ENCODE data around the gene ESYT2. TPM values are rescaled to one million over a fixed set of nuclear protein-coding genes. Genes with fewer than 3 reads are reported as not detected.

The ESYT2 gene
- total RNA-seq, 4 donors from 2014 or later, result 68.3 to 95.8 (median 82.6) TPM

DNA sequence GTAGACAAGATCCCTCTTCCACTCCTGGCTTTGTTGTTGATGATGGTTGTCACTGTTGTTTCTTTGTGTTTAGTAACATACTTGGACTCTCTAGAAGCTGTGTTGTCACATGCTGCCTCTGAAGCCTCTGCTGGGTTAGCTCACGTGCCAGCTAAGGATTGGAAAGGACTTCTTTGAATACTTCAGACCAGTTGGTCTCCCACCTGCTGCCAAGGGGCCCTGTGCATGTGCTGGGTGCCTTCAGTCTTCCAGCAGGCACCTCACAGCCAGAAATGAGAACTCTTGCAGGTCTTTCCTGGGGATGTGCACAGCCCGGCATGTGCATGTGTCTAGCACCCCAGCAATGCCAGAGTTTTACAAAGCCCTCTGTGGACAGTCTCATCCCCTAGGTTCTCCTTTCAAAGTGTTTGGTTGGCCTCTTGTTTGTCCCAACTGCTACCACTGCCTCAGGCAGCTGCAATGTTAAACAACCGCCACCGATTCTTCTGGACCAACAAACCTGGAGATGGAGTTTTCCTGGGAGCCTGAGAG, 103.0 kb downstream of the ESYT2 start:
- Histone ChIP-seq H3K36me3 (peaks cover 19% of the 10 kb centered on the region), H3K4me3 (no peak overlapping the region), H3K27me3 (no peaks in the 10 kb centered on the region), H3K27ac (no peak overlapping the region), H3K9me3 (no peaks in the 10 kb centered on the region), H3K4me1 (no peaks in the 10 kb centered on the region)
- DNase-seq (ENCODE audit: low spot score in 2 of 2), result no peak
- TF ChIP-seq POLR2AphosphoS5 (IDR thresholded peaks at IDR 0.05) (no peak), EP300 (IDR thresholded peaks at IDR 0.05) (no peak), POLR2A (IDR thresholded peaks at IDR 0.05) (no peak)
- TF ChIP-seq, protein P1, sequence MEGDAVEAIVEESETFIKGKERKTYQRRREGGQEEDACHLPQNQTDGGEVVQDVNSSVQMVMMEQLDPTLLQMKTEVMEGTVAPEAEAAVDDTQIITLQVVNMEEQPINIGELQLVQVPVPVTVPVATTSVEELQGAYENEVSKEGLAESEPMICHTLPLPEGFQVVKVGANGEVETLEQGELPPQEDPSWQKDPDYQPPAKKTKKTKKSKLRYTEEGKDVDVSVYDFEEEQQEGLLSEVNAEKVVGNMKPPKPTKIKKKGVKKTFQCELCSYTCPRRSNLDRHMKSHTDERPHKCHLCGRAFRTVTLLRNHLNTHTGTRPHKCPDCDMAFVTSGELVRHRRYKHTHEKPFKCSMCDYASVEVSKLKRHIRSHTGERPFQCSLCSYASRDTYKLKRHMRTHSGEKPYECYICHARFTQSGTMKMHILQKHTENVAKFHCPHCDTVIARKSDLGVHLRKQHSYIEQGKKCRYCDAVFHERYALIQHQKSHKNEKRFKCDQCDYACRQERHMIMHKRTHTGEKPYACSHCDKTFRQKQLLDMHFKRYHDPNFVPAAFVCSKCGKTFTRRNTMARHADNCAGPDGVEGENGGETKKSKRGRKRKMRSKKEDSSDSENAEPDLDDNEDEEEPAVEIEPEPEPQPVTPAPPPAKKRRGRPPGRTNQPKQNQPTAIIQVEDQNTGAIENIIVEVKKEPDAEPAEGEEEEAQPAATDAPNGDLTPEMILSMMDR (IDR thresholded peaks at IDR 0.05), result no peak
- 69% methylated on average over 4 of the region's 4 CpGs for WGBS

DNA sequence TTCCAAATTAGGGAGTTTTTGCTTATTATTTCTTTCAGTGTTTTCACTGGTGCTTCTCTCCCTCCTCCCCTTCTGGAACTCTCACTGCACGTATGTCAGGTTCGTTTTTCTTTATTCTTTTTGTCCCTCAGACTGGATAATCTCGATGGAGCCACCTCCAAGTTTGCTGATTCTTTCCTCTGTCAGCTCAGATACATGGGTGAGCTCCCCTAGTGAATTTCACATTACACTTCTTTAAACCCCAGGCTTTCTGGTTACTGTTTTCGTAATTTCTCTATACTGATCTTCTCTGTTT, 103.9 kb downstream of the ESYT2 start:
- TF ChIP-seq POLR2A (IDR thresholded peaks at IDR 0.05) (no peak), EP300 (IDR thresholded peaks at IDR 0.05) (no peak), POLR2AphosphoS5 (IDR thresholded peaks at IDR 0.05) (no peak)
- TF ChIP-seq, protein P1 (IDR thresholded peaks at IDR 0.05), result no peak
- Histone ChIP-seq H3K27me3 (no peaks in the 10 kb centered on the region), H3K36me3 (peaks cover 10% of the 10 kb centered on the region), H3K27ac (no peak overlapping the region), H3K4me1 (no peaks in the 10 kb centered on the region), H3K4me3 (no peak overlapping the region), H3K9me3 (no peaks in the 10 kb centered on the region)
- 90% methylated on average over 4 of the region's 4 CpGs for WGBS
- no peak for DNase-seq (ENCODE audit: low spot score in 2 of 2)

DNA sequence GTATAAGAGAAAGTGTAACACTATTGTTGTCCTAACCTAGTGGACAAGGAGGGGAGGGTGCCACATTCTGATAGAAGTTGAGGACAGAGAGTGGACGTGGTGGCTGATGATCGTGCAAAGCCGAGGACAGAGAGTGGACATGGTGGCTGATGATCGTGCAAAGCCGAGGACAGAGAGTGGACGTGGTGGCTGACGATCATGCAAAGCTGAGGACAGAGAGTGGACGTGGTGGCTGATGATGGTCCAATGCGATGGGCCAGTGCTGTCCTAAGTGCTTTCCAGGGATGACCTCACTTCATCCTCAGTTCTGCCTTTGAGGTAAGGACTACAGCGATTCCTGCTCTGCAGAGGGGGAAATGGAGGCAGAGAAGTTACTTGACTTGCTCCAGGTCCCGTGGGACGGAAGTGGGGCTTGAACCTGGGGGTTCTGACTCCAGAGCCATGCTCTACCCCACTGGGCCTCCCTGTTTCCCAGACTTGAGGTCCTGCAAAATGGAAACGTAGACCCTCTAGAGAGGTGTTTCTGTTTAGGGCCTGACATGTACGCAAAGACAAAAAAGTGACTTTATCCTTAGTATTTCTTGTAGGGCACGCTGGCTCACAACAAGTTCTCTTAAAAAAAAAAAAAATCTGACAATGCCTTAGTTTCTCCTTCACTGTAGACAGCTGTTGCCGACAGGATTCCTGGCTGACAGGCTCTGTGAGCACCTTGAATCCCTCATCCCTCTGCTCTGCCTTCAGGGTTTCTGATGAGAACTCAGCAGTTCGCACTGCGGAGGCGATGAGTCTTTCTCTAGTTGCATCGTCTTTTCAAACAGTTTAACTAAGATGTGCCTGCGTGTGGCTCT, 104.4 kb downstream of the ESYT2 start:
- 88% methylated on average over 21 of the region's 21 CpGs for WGBS
- H3K4me1 ChIP-seq, result no peaks in the 10 kb centered on the region
- H3K27ac ChIP-seq, result no peak overlapping the region
- no peak for TF ChIP-seq POLR2A (IDR thresholded peaks at IDR 0.05)
- no peak for TF ChIP-seq POLR2AphosphoS5 (IDR thresholded peaks at IDR 0.05)
- no peak for TF ChIP-seq EP300 (IDR thresholded peaks at IDR 0.05)
- TF ChIP-seq, protein P1 (IDR thresholded peaks at IDR 0.05), result no peak
- no peak for DNase-seq (ENCODE audit: low spot score in 2 of 2)
- H3K36me3 ChIP-seq, result peaks cover 4% of the 10 kb centered on the region
- H3K9me3 ChIP-seq, result no peaks in the 10 kb centered on the region
- no peaks in the 10 kb centered on the region for H3K27me3 ChIP-seq
- H3K4me3 ChIP-seq, result no peak overlapping the region

DNA sequence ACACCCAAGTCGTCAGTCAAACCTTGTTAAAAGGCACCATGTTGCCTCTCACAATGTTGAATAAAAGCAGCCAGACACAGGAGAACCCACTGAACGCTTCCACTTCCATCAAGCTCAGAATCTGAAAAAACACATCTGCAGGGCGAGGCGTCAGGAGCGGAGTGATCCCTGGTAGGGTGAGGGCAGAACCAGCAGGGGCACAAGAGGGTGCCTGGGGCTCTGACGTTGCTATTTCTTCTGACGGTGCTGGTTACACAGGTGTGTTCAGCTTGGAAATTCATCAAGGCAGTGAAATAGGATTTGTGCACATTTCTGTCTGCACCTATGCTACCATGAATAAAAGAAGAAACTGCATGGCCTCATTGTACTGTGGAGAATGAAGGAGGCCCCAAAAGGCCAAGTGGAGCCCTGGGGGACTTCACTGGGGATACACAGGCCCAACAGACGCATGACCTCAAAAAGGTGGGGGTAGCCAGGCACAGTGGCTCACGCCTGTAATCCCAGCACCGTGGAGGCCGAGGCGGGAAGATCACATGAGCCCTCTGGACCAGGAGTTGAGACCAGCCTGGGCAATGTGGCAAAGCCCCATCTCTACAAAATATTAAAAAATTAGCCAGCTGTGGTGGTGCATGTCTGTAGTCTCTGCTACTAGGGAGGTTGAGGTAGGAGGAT, 105.5 kb downstream of the ESYT2 start:
- no peaks in the 10 kb centered on the region for H3K36me3 ChIP-seq
- WGBS, result 78% methylated on average over 12 of the region's 12 CpGs
- DNase-seq (ENCODE audit: low spot score in 2 of 2), result no peak

More for the DNA sequence above, 105.5 kb downstream of the ESYT2 start:
- H3K27me3 ChIP-seq, result no peaks in the 10 kb centered on the region
- H3K4me3 ChIP-seq, result no peak overlapping the region
- TF ChIP-seq, protein P1 (IDR thresholded peaks at IDR 0.05), result no peak
- no peak for TF ChIP-seq EP300 (IDR thresholded peaks at IDR 0.05)
- no peak for TF ChIP-seq POLR2A (IDR thresholded peaks at IDR 0.05)
- no peak for TF ChIP-seq POLR2AphosphoS5 (IDR thresholded peaks at IDR 0.05)
- no peaks in the 10 kb centered on the region for H3K4me1 ChIP-seq
- no peak overlapping the region for H3K27ac ChIP-seq
- no peaks in the 10 kb centered on the region for H3K9me3 ChIP-seq
